GM12878 (cell line): Measurements from ENCODE around the gene SEPTIN7. TPM values are rescaled to one million over a fixed set of nuclear protein-coding genes. Genes with fewer than 3 reads are reported as not detected.

Experiments
- ATAC-seq: fragments of 200-7000 bp; cut with Tn5 transposase; 3 replicates; pipeline ENCODE4 v1.9.1; 2020; ENCODE audit warnings: mild to moderate bottlenecking, moderate library complexity
- BruUV-seq: library from RNA; stranded (reverse); fragments of 400-500 nt; replicated peaks from 2 replicates; lab custom pipeline; 2021; lab: Mats Ljungman, UMichigan
- CTCF ChIA-PET: fragments of 300-600 bp; sonication (Branson Sonifier 250); formaldehyde crosslinking; extraction: SDS; loops from one replicate; lab custom pipeline; 2021; ENCODE audit warnings: inconsistent platforms; lab: Yijun Ruan, JAX
- POLR2A ChIA-PET: fragments of 350-600 bp; formaldehyde crosslinking; extraction: SDS; loops from one replicate; lab custom pipeline; 2021; ENCODE audit warnings: inconsistent platforms; lab: Charles Lee
- RAD21 ChIA-PET: fragments of 300-600 bp; sonication (Branson Sonifier 250); formaldehyde crosslinking; loops from one replicate; lab custom pipeline; 2023; ENCODE audit warnings: antibody characterized with exemption; ENCODE audit not compliant: unreplicated experiment; lab: Charles Lee
- SMC1A ChIA-PET: fragments of 300-600 bp; sonication (Branson Sonifier 250); formaldehyde crosslinking; loops from one replicate; lab custom pipeline; 2023; ENCODE audit not compliant: unreplicated experiment, uncharacterized antibody; lab: Charles Lee
- DNase-seq: peaks from one replicate; pipeline ENCODE4 v3.0.0-alpha.2; 2011; ENCODE audit warnings: low read depth, low spot score
- FAIRE-seq: peaks from 3 replicates; lab custom pipeline; 2011; peaks lifted over from hg19 to GRCh38; lab: Jason Lieb, UNC
- H2AFZ ChIP-seq: 2 replicates; pipeline ENCODE4 v1.6.0; 2011; ENCODE audit warnings: low read depth, low read length, control low read depth; ENCODE audit not compliant: control insufficient read depth
- H3K27ac ChIP-seq: 2 replicates; pipeline ENCODE4 v1.5.1; 2011; ENCODE audit warnings: control low read depth; ENCODE audit not compliant: control insufficient read depth, insufficient read depth
- H3K27me3 ChIP-seq, 2 experiments: replicated peaks in 1 of 2; 2 replicates each; pipeline versions ENCODE4 v1.6.0 to v1.6.1; 2011; ENCODE audit warnings: low read length in 1 of 2; ENCODE audit not compliant: control insufficient read depth in 2 of 2, insufficient read depth in 2 of 2
- H3K36me3 ChIP-seq, 2 experiments: 2 replicates each; pipeline ENCODE4 v1.5.1; 2011; ENCODE audit warnings: low read length in 1 of 2; ENCODE audit not compliant: control insufficient read depth in 2 of 2, insufficient read depth in 2 of 2
- H3K4me1 ChIP-seq: 2 replicates; pipeline ENCODE4 v1.6.1; 2011; ENCODE audit warnings: mild to moderate bottlenecking, low read length, moderate library complexity, mixed read lengths; ENCODE audit not compliant: control insufficient read depth, insufficient read depth
- H3K4me2 ChIP-seq: 2 replicates; pipeline ENCODE4 v1.6.0; 2011; ENCODE audit warnings: control low read depth; ENCODE audit not compliant: control insufficient read depth, insufficient read depth
- H3K4me3 ChIP-seq: fragments of 200-600 bp; sonication (generic); 2 replicates; pipeline ENCODE4 v1.5.1; 2016
- H3K79me2 ChIP-seq: 2 replicates; pipeline ENCODE4 v1.6.0; 2011; ENCODE audit warnings: low read length; ENCODE audit not compliant: control insufficient read depth, insufficient read depth
- H3K9ac ChIP-seq: 2 replicates; pipeline ENCODE4 v1.8.0; 2011; ENCODE audit warnings: low read length, control low read depth, mixed read lengths; ENCODE audit not compliant: control insufficient read depth, insufficient read depth
- H3K9me3 ChIP-seq: replicated peaks from 3 replicates; pipeline ENCODE4 v1.5.1; 2011; ENCODE audit warnings: mild to moderate bottlenecking, low read length; ENCODE audit not compliant: control insufficient read depth, insufficient read depth
- H4K20me1 ChIP-seq: 2 replicates; pipeline ENCODE4 v1.6.0; 2011; ENCODE audit not compliant: control insufficient read depth, insufficient read depth
- BCL3 ChIP-seq: IDR thresholded peaks from 2 replicates; pipeline ENCODE4 v1.6.1; 2011; ENCODE audit warnings: borderline replicate concordance, low read depth, mild to moderate bottlenecking, moderate library complexity, low read length; ENCODE audit not compliant: insufficient read depth, poor library complexity, severe bottlenecking
- E4F1 ChIP-seq: fragments of 450-650 bp; IDR thresholded peaks from 2 replicates; pipeline ENCODE4 v1.6.1; 2018; ENCODE audit warnings: borderline replicate concordance, mild to moderate bottlenecking; ENCODE audit not compliant: partially characterized antibody
- HDAC2 ChIP-seq: fragments of 200-600 bp; sonication (generic); IDR thresholded peaks from 2 replicates; pipeline ENCODE4 v1.6.1; 2017
- LARP7 ChIP-seq: fragments of 450-650 bp; IDR thresholded peaks from 2 replicates; pipeline ENCODE4 v1.6.1; 2017; ENCODE audit warnings: mild to moderate bottlenecking
- MTA3 ChIP-seq: IDR thresholded peaks from 2 replicates; pipeline ENCODE4 v1.6.1; 2012; ENCODE audit warnings: low read length, inconsistent platforms, borderline replicate concordance
- MYB ChIP-seq: fragments of 150-350 bp; IDR thresholded peaks from 2 replicates; pipeline ENCODE4 v1.6.1; 2014; ENCODE audit warnings: mild to moderate bottlenecking, low read depth, low read length, borderline replicate concordance
- NR2C1 ChIP-seq: fragments of 450-650 bp; IDR thresholded peaks from 2 replicates; pipeline ENCODE4 v1.6.1; 2017; ENCODE audit warnings: antibody characterized with exemption, mild to moderate bottlenecking, moderate library complexity
- NR2C2 ChIP-seq: IDR thresholded peaks from 2 replicates; pipeline ENCODE4 v1.6.1; 2011; ENCODE audit warnings: borderline replicate concordance, low read depth; ENCODE audit not compliant: control insufficient read depth, insufficient read length
- PAX8 ChIP-seq: fragments of 450-650 bp; IDR thresholded peaks from 2 replicates; pipeline ENCODE4 v1.6.1; 2017; ENCODE audit warnings: mild to moderate bottlenecking, moderate library complexity
- RELA ChIP-seq: fragments of 450-650 bp; IDR thresholded peaks from 2 replicates; pipeline ENCODE4 v1.8.0; 2014; ENCODE audit warnings: borderline replicate concordance; ENCODE audit not compliant: partially characterized antibody
- STAT3 ChIP-seq: IDR thresholded peaks from 2 replicates; pipeline ENCODE4 v1.6.1; 2011; ENCODE audit warnings: low read depth, low read length, improper control_type of control experiment
- WGBS: methylation state at CpG from one replicate; pipeline ENCODE4 v1.1.6; 2016; ENCODE audit warnings: low lambda C conversion rate; ENCODE audit not compliant: insufficient replicate concordance, insufficient coverage; ENCODE audit errors: missing lambda C conversion rate; 5-methylcytosine and 5-hydroxymethylcytosine counted together
- in situ Hi-C: fragments of 300-500 bp; cut with MboI; formaldehyde crosslinking; loops from 9 replicates; pipeline ENCODE4 v1.14.3; 2018; ENCODE audit warnings: mixed read lengths
- intact Hi-C: fragments of 100-400 bp; cut with micrococcal nuclease; formaldehyde crosslinking; loops from one replicate; pipeline ENCODE4 v1.14.2; 2022; ENCODE audit not compliant: unreplicated experiment
- polyA plus RNA-seq, 11 experiments: library from polyadenylated mRNA; depleted of rRNA in 4 of 11; unstranded in 6 of 11; stranded (reverse) in 5 of 11; fragments of >200 nt; fragmentation: Nextera tagmentation in 4 of 11; fragmentation: Illumina TruSeq in 1 of 11; extraction: Ambion mirVana in 4 of 11; extraction: Trizol in 1 of 11; gene quantifications; 1 replicate in 1 of 11; 2 replicates in 10 of 11; pipeline versions ENCODE4 v1.2.1 to v1.2.3, GENCODE V29; 2011 to 2016; ENCODE audit warnings: inconsistent platforms in 2 of 11, missing spikeins in 2 of 11, low read depth in 1 of 11
- total RNA-seq, 4 experiments: library from RNA; depleted of rRNA in 3 of 4; stranded (reverse); fragments of >200 nt in 3 of 4; fragmentation: Illumina TruSeq in 1 of 4; extraction: Trizol in 1 of 4; gene quantifications; 2 replicates each; pipeline versions ENCODE4 v1.2.1 to v1.2.3, GENCODE V29; 2013 to 2021

The SEPTIN7 gene
- total and polyA plus RNA-seq, 10 of the 15 experiments (the other 5 are each of a cell fraction or from before 2014, with no cell fraction given): 176 to 787 (median 437) TPM

DNA sequence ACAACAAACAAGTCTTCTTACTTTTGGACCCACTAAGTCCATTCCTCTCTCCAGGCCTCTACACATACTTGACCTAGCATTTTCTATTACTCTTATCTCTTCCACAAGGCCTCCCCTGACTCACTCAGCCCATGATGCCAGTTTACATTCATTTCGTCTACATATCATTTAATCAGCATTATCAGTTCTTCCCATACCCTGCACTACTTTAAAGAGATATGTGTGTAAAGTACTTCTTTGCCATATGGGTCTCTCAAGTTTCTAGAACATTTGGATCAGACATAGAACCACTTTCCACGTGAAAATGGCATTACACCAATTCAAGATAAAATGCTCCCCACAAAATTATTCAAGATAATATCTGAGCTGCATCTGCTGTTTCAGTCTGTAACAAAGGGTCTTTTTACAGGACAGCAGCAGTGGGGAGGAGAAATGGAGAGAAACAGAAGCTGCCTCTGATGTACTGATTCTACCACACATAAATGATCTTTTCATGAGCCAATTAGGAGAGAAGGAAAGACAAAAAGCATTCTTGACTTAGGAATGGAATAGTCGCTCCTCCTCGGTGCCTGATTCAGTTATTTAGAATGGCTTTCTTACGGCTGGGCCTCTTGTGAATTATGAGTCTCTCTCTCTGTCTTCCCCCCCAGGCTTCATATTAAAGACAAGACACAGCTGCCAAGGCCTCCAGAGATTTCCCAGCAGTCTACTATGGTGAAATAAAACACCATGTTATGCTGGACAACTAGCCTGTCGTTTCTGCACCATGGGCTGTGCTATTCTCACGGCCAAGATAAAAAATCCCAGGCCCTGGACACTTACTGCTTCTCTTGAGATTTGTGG, 46.9 kb upstream of the SEPTIN7 start:
- TF ChIP-seq MTA3 (no peak), RELA (no peak), MYB (no peak), STAT3 (no peak), BCL3 (no peak), LARP7 (no peak), E4F1 (no peak), NR2C1 (no peak), NR2C2 (no peak), HDAC2 (no peak), PAX8 (no peak)
- H3K36me3 ChIP-seq: no peaks in the 10 kb centered on the region
- H3K4me1 ChIP-seq: no peaks in the 10 kb centered on the region
- FAIRE-seq: no peak
- no peaks in the 10 kb centered on the region for H4K20me1 ChIP-seq
- no peak overlapping the region for H3K4me3 ChIP-seq
- no TSS peak for BruUV-seq
- ChIA-PET CTCF (interaction anchor here (1.3 kb wide), 1 partner anchor 46 kb away, joined by 3 read pairs; no protein-coding TSS in a partner anchor), SMC1A (interaction anchor here (1.1 to 1.3 kb wide), 2 partner anchors 19 to 25 kb away, joined by 3 read pairs; no protein-coding TSS in a partner anchor), POLR2A (interaction anchor here (1.1 kb wide), 1 partner anchor 23 kb away, joined by 3 read pairs; no protein-coding TSS in a partner anchor), RAD21 (no interaction called here)
- H3K9me3 ChIP-seq: no peaks in the 10 kb centered on the region; the same call in 2 of the 3 replicates
- H3K27ac ChIP-seq: no peak overlapping the region
- ATAC-seq: no peak
- H3K9ac ChIP-seq: no peak overlapping the region
- H2AFZ ChIP-seq: no peak overlapping the region
- intact Hi-C loops (no loop called here), in situ Hi-C loops (no loop called here)
- no peak for DNase-seq
- H3K27me3 ChIP-seq: no peaks in the 10 kb centered on the region
- H3K79me2 ChIP-seq: no peaks in the 10 kb centered on the region
- 93% methylated on average over 7 of the region's 7 CpGs for WGBS
- no peak overlapping the region for H3K4me2 ChIP-seq
